ENCODE data around the gene NINL.

The NINL gene

DNA sequence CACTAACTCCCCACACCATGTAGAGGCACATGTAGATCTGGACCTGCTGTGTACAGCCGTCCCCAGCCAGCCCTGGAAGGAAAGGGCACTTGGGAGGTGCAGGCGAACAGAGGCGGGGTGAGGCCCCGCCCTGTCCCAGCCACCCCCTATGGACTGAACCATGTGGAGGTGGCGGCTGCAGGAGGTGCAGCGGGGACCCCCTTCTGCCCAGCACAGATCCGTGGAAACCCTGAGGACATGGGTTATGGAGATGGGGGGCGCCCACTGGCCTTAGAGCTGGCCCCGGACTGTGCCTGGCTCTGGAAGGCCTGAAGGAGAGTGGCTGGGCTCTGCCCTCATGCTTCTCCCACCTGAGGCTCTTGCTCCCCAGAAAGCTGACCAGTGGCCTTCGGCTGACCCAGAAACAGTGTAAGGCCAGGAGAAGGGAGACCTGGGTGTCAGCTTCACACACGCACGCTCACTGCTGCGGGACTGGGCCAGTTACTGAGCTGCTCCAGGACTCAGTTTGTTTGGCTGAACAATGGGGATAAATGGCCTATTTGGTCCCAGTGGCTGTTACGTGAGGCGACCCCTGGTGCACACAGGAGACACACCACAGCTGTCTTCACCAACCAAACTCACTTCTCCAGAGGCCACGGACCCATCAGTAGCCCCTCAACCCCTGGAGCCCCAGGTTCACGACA lies 90.7 kb downstream of the NINL start:
- Histone ChIP-seq H3K27ac (no peak overlapping the region), H3K4me3 (no peak overlapping the region)
- TF ChIP-seq, protein P1, sequence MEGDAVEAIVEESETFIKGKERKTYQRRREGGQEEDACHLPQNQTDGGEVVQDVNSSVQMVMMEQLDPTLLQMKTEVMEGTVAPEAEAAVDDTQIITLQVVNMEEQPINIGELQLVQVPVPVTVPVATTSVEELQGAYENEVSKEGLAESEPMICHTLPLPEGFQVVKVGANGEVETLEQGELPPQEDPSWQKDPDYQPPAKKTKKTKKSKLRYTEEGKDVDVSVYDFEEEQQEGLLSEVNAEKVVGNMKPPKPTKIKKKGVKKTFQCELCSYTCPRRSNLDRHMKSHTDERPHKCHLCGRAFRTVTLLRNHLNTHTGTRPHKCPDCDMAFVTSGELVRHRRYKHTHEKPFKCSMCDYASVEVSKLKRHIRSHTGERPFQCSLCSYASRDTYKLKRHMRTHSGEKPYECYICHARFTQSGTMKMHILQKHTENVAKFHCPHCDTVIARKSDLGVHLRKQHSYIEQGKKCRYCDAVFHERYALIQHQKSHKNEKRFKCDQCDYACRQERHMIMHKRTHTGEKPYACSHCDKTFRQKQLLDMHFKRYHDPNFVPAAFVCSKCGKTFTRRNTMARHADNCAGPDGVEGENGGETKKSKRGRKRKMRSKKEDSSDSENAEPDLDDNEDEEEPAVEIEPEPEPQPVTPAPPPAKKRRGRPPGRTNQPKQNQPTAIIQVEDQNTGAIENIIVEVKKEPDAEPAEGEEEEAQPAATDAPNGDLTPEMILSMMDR (IDR thresholded peaks at IDR 0.05), result no peak
- no peak for DNase-seq (ENCODE audit: low spot score)

GRCh38 chr20:25493748-25494505 lies 91.4 kb downstream of the NINL start:
- TF ChIP-seq, protein P1 (IDR thresholded peaks at IDR 0.05), result no peak
- H3K27ac ChIP-seq, result no peak overlapping the region
- H3K4me3 ChIP-seq, result no peak overlapping the region
- no peak for DNase-seq (ENCODE audit: low spot score)

DNA sequence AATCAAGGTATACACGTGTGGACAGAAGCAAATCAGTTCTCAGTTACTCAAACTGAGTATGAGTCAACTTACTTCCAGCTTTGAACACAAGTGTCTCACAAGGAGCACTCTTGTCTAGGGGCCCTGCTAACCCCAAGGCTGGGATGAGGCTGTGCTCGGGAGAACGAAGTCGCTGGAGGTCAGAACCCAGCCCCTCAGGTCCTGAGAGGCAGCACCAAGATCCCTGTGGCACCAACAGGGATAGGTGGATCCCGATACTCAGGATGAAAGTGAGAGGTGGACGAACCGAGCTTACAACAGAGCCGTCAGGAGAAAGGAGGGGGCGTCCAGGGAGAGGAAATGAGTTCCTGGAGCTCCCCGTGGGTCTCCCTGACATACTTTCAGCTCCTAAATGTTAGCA lies 92.2 kb downstream of the NINL start:
- no peak for DNase-seq (ENCODE audit: low spot score)
- Histone ChIP-seq H3K27ac (no peak overlapping the region), H3K4me3 (no peak overlapping the region)
- TF ChIP-seq, protein P1 (IDR thresholded peaks at IDR 0.05), result no peak

- DNase-seq (ENCODE audit: low spot score), result no peak
- no peak overlapping the region for H3K4me3 ChIP-seq
- TF ChIP-seq, protein P1 (IDR thresholded peaks at IDR 0.05), result no peak
- H3K27ac ChIP-seq, result no peak overlapping the region
Observed at GRCh38 chr20:25491446-25492038, 93.8 kb downstream of the NINL start.

DNA sequence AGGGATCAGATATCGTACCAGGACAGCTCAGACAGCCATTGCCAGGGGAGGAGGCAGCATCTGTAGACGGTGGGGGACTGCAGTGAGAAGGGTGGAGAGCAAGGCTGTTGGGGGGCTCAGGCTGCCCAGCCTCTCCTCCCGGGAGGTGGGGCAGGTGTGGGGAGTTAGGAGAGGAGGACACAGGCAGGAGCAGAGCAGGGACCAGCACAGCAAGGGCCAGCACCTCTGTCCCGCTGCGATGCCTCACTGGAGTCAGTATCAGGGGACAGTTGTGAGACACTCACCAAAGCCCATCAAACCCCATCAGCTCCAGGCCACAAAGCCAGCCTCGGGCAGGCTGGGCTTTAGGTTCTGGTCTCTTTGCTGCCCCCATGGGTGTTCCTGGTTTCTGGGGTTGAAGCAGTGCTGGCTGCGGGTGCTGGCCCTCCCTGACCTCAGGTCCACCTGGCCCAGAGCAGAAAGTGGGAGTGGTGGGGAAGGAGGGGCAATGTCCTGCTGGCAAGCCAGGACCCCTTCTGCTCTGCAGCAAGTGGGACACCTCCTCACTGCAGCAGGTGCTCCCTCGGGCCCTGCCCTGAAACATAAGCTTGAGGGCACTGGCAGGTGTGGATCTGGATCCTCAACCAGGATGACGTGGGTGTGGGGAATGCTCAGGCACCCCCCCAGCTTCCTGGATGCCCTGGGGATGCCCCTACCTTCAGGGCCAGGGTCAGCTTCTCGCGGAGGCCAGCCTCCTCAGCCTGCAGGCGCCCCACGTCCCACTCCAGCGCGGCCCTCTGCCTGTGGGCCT lies 94.5 kb downstream of the NINL start:
- TF ChIP-seq, protein P1 (IDR thresholded peaks at IDR 0.05), result no peak
- H3K4me3 ChIP-seq, result no peak overlapping the region
- DNase-seq (ENCODE audit: low spot score), result no peak
- no peak overlapping the region for H3K27ac ChIP-seq

DNA sequence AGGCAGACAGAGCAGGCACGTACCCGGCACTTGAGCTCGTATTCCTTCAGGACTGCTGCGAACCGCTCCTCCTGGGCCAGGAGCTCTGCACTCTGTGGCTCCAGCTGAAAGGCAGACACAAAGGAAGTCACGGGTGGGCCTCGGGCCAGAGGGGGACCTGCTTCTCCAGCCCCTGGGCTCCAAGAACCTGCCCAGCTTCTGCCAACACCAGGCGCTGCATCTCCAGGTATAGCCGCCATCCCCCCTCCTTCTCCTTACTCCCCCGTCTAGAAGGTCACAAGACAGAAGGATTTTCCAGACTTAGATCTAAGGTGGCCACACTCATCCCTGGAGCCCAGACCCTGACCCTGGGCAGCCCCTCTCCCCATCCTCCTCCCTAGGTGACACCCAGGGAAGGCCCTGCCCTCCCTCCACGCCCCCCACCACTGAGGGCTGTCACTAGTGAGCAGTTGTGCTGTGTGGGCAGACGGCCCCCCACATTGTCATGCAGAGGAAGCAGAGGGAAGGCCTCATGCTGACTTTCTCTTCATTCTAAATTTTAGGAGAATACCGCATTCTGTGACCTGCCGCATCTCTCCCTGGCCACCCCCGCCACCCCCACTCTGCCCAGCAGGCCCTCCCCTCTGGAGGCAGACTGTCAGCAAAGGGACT lies 96.0 kb downstream of the NINL start:
- Histone ChIP-seq H3K4me3 (no peak overlapping the region), H3K27ac (no peak overlapping the region)
- DNase-seq (ENCODE audit: low spot score), result no peak
- TF ChIP-seq, protein P1 (IDR thresholded peaks at IDR 0.05), result no peak

Data from coronary artery (tissue), 2 donors.